LNCAP (cell line): ENCODE results near the gene MEP1A.

Source experiments
- TF ChIP-seq, protein P1 (sequence below): fragments of 450-650 bp; IDR thresholded peaks from 2 replicates; pipeline ENCODE4 v1.5.1; 2017; ENCODE audit warnings: mild to moderate bottlenecking

Gene MEP1A

GRCh38 chr6:46787871-46788540, 5.2 kb upstream of the MEP1A start:
- TF ChIP-seq, protein P1, sequence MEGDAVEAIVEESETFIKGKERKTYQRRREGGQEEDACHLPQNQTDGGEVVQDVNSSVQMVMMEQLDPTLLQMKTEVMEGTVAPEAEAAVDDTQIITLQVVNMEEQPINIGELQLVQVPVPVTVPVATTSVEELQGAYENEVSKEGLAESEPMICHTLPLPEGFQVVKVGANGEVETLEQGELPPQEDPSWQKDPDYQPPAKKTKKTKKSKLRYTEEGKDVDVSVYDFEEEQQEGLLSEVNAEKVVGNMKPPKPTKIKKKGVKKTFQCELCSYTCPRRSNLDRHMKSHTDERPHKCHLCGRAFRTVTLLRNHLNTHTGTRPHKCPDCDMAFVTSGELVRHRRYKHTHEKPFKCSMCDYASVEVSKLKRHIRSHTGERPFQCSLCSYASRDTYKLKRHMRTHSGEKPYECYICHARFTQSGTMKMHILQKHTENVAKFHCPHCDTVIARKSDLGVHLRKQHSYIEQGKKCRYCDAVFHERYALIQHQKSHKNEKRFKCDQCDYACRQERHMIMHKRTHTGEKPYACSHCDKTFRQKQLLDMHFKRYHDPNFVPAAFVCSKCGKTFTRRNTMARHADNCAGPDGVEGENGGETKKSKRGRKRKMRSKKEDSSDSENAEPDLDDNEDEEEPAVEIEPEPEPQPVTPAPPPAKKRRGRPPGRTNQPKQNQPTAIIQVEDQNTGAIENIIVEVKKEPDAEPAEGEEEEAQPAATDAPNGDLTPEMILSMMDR, result no peak

GRCh38 chr6:46788791-46789190, 4.4 kb upstream of the MEP1A start:
- TF ChIP-seq, protein P1, result no peak

DNA sequence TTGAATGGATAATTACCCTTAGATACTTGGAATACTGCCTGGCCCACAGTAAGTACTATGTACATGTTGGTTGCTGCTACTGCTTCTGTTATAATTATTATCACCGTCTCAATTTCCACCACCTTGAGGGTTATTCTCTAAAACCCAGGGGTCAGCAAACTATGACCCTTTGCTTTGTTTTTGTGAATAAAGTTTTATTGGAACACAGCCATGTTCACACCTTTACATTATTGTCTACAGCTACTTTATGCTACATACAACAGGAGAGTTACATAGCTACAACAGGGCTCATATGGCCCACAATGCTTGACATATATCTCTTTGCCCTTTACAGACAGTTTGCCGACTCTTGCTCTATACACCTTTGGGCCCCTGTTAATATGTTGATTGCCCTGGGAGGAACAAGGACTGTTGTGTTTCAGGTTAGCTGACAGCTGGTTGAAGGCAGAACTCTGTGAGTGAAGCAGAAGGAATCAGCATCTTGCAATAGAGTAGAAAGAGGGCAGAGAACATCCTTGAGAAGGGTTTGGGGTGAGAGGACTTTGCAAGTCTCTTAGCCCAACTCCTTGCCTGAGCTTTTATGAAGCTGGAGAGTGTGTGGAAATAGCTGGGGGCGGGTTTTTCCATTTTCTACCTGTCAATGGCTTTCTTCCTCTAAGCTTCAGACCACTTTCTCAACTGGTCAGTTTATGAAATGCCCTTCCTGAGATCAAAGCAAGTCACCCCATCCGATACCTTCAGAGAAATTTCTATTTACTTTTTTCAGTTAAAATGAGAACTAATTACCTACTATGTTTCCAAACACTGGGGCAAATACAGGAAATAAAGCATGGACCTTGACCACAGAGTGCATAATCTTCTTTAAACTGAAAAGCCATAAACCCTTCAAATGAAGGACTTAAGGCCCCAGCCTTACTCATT, 3.5 kb upstream of the MEP1A start:
- TF ChIP-seq, protein P1, result no peak

DNA sequence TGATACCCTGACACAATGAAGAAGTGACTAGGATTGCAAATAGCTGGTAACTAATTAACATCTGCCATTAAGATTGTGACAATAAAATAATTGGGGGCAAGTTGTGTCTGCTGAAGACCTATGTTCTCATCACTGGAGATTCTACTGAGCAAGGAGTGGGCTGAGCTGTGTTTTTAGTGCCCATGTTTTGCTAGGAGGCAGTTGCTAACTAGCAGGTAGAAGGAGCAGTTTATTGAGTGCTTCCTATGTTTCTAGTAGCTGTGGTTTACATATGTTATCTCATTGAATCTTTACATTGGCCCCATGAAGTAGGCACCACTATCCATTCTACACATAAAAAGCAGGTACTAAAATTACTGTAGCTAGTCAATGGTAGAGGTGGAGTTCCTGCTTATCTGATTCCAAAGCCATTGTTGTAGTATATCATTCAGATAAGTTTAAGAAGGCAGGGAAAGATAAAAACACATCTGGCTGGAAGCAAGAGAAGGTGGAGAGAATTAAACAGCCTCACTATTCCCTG, 2.8 kb upstream of the MEP1A start:
- TF ChIP-seq, protein P1, result no peak

GRCh38 chr6:46792635-46793034, 554 bp upstream of the MEP1A start:
- TF ChIP-seq, protein P1, result no peak

GRCh38 chr6:46794068-46794467, 879 bp downstream of the MEP1A start:
- TF ChIP-seq, protein P1, result no peak

DNA sequence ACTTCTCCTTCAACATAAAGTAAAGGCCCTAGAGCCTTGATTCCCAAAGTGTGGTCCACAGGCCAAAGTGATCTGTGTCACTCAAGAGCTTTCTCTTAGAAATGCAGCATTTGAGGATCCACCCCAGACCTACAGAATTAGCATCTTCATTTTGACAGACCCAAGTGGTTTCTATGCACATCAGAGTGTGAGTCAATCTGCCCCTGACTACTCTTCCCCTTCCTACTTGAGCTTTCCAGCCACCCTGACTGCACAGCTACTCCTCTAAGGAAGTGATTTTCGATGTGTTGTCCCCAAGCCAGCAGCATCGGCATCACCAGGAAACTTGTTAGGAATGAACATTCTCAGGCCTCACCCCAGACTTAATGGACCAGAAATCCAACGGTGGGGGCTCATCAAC, 2.6 kb downstream of the MEP1A start:
- TF ChIP-seq, protein P1, result no peak
